Heart left ventricle (tissue), 13 donors: Measurements from ENCODE around the gene GMPS.
"Not testable (repeated sequence)": the region's sequence is repeated elsewhere in the genome, so short reads cannot be mapped to it uniquely, and the experiment has no call there.

Experiments
- POLR2A ChIP-seq, 2 donors: fragments of 450-650 bp; IDR thresholded peaks; one replicate each; pipeline ENCODE4 v1.6.1; 2017; ENCODE audit warnings: antibody characterized with exemption in 2 of 2, mild to moderate bottlenecking in 2 of 2, moderate library complexity in 2 of 2
- TF ChIP-seq, protein P1 (sequence below), 12 donors: fragments of 200-600 bp; sonication (generic) in 4 of 12; IDR thresholded peaks; one replicate each; pipeline versions ENCODE4 v1.5.0 to v1.8.0; 2018 to 2022; ENCODE audit warnings: antibody characterized with exemption in 12 of 12, mild to moderate bottlenecking in 5 of 12
- donor health status: ischemic (EF 13 %, LVEDD 7.1; RV severe dilation, severe dysfunction).
- donor health status: DM: no; HTN: yes; CAD: no.
- donor health status: DM: no; HTN: no; CAD: no.
- donor health status: ischemic (EF 25% LVEDD 6.9; RV normal size, moderate dysfunction).
- donor health status: ischemic (EF 25% LVEDD 5.7; RV mildly dilated, moderate dysfunction).
- donor health status: ischemic (EF 35%, LVEDD 5.7; RV mildly dilated, moderate dysfunction).
- donor health status: nonischemic (EF 11% LVEDD 7.7; RV severe dilation, severe dysfunction).
- donor health status: DM: yes; HTN: yes; CAD: no.
- donor health status: PGD.
- donor health status: ischemic (EF 29% LVEDD 5.4; RV normal size, mild dysfunction).
- donor health status: nonischemic (EF 23%, LVEDD 6.1; RV moderate dilation, normal function).

GRCh38 chr3:155860424-155860823 lies 10.0 kb upstream of the GMPS start:
- TF ChIP-seq, protein P1, sequence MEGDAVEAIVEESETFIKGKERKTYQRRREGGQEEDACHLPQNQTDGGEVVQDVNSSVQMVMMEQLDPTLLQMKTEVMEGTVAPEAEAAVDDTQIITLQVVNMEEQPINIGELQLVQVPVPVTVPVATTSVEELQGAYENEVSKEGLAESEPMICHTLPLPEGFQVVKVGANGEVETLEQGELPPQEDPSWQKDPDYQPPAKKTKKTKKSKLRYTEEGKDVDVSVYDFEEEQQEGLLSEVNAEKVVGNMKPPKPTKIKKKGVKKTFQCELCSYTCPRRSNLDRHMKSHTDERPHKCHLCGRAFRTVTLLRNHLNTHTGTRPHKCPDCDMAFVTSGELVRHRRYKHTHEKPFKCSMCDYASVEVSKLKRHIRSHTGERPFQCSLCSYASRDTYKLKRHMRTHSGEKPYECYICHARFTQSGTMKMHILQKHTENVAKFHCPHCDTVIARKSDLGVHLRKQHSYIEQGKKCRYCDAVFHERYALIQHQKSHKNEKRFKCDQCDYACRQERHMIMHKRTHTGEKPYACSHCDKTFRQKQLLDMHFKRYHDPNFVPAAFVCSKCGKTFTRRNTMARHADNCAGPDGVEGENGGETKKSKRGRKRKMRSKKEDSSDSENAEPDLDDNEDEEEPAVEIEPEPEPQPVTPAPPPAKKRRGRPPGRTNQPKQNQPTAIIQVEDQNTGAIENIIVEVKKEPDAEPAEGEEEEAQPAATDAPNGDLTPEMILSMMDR (IDR thresholded peaks at IDR 0.05): not testable (repeated sequence)
- TF ChIP-seq POLR2A (IDR thresholded peaks at IDR 0.05): not testable (repeated sequence)
